ENCODE data around the gene SHISA6. TPM values are rescaled to one million over a fixed set of nuclear protein-coding genes. Genes with fewer than 3 reads are reported as not detected.

Gene SHISA6
- total RNA-seq, 1 experiment from 2014 or later: 40.0 TPM

DNA sequence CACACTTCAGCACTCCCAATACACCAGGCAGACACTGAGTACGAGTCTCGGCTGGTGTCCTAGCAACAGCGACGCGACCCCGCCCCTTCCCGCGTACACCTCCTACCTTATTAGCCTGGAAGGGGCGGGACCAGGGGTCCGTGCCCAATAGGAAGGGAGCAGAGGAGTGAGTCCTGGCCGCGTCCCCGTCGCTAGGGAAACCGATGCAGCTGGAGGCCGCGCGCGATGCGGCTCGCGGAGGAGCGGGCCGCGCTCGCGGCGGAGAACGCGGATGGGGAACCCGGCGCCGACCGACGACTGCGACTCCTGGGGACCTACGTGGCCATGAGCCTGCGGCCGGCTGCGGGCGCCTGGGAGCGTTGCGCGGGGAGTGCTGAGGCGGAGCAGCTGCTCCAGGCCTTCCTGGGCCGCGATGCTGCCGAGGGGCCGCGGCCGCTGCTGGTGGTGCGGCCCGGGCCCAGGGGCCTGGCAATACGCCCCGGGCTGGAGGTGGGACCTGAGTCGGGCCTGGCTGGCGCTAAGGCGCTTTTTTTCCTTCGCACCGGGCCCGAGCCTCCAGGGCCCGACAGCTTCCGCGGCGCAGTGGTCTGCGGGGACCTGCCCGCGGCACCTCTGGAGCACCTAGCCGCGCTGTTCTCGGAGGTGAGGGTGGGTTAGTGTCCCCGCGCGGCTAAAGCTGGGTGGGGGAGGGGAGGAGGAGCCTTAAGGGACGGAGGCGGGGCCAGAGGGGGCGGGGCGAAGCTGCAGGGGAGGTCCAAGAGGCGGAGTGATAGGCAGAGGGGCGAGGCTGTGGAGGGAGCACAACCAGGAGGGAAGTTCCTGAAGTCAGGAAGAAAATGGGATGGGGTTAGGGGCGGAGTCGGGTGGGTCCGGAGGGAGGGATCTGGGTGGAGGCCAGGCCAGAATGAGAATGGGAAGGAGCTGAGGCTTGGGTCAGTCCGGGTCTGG, 357.5 kb downstream of the SHISA6 start, which contains the start of gene DNAH9:
TSS of gene DNAH9 (plus strand) at position 197 of the 948 bp plus-strand sequence. CDS start at position 226, 29 bp downstream.
- H3K27ac ChIP-seq (ENCODE audit: low read depth, low read length, poor library complexity, severe bottlenecking): peak within 1 kb of the TSS; percentile 74
- POLR2A ChIA-PET (ENCODE audit: low non-redundant PET): interaction anchor here (0.5 kb wide), 1 partner anchor 23 kb away, joined by 3 read pairs; no protein-coding TSS in a partner anchor
- CTCF ChIA-PET: interaction anchor here (1.3 kb wide), 1 partner anchor 46 kb away, joined by 4 read pairs; no protein-coding TSS in a partner anchor
- peak within 1 kb of the TSS; percentile 79 for H3K4me3 ChIP-seq (ENCODE audit: low read depth, low read length, poor library complexity, severe bottlenecking)
- DNase-seq (ENCODE audit: low spot score): peak; percentile 99
- intact Hi-C loops (cut with micrococcal nuclease; ENCODE audit: unreplicated experiment): loop anchor here (5.0 kb wide), 1 partner anchor 81 kb away; no protein-coding TSS in a partner anchor
- no peaks in the 10 kb centered on the region for H3K36me3 ChIP-seq (ENCODE audit: insufficient read depth, low read length, poor library complexity, severe bottlenecking)
- no TSS peak for BruUV-seq (replicated peaks)
- H3K27me3 ChIP-seq (replicated peaks; ENCODE audit: insufficient read depth, low read depth, low read length, poor library complexity): no peaks in the 10 kb centered on the region
- TF ChIP-seq EZH2 (IDR thresholded peaks at IDR 0.05; ENCODE audit: borderline replicate concordance, low read depth, low read length, poor library complexity, severe bottlenecking): no peak
- TF ChIP-seq, protein P1, sequence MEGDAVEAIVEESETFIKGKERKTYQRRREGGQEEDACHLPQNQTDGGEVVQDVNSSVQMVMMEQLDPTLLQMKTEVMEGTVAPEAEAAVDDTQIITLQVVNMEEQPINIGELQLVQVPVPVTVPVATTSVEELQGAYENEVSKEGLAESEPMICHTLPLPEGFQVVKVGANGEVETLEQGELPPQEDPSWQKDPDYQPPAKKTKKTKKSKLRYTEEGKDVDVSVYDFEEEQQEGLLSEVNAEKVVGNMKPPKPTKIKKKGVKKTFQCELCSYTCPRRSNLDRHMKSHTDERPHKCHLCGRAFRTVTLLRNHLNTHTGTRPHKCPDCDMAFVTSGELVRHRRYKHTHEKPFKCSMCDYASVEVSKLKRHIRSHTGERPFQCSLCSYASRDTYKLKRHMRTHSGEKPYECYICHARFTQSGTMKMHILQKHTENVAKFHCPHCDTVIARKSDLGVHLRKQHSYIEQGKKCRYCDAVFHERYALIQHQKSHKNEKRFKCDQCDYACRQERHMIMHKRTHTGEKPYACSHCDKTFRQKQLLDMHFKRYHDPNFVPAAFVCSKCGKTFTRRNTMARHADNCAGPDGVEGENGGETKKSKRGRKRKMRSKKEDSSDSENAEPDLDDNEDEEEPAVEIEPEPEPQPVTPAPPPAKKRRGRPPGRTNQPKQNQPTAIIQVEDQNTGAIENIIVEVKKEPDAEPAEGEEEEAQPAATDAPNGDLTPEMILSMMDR (conservative IDR thresholded peaks at IDR 0.05; ENCODE audit: low read depth, low read length): no peak
- no peaks in the 10 kb centered on the region for H3K4me1 ChIP-seq (ENCODE audit: insufficient read depth, low read length, poor library complexity, severe bottlenecking)
- no peaks in the 10 kb centered on the region for H3K9me3 ChIP-seq (ENCODE audit: low read depth, low read length, poor library complexity, severe bottlenecking)

DNA sequence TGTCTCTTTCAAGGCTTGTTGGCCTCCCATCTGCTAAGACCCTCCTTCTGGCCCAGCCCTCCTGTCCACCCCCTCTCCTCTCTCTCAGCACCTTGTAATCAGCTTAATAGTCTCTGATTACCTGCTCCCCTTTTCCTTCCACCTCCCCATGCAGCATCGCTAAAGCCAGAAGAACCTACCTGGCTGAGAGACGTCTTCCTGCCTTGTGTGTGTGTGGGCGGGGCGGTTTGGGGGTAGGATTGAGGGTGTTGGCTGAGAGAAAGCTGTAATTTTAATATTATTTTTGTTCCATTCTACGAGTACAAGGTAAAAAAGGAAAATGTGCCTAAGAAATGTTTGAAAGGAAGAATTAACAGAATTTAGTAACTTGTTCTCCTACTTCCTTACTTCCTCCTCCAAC, 360.6 kb downstream of the SHISA6 start:
- no peaks in the 10 kb centered on the region for H3K4me1 ChIP-seq (ENCODE audit: insufficient read depth, low read length, poor library complexity, severe bottlenecking)
- CTCF ChIA-PET: no interaction called here
- H3K27me3 ChIP-seq (replicated peaks; ENCODE audit: insufficient read depth, low read depth, low read length, poor library complexity): no peaks in the 10 kb centered on the region
- no peaks in the 10 kb centered on the region for H3K9me3 ChIP-seq (ENCODE audit: low read depth, low read length, poor library complexity, severe bottlenecking)
- H3K4me3 ChIP-seq (ENCODE audit: low read depth, low read length, poor library complexity, severe bottlenecking): no peak overlapping the region
- no peak overlapping the region for H3K27ac ChIP-seq (ENCODE audit: low read depth, low read length, poor library complexity, severe bottlenecking)
- POLR2A ChIA-PET (ENCODE audit: low non-redundant PET): no interaction called here
- no TSS peak for BruUV-seq (replicated peaks)
- TF ChIP-seq EZH2 (IDR thresholded peaks at IDR 0.05; ENCODE audit: borderline replicate concordance, low read depth, low read length, poor library complexity, severe bottlenecking): no peak
- TF ChIP-seq, protein P1 (conservative IDR thresholded peaks at IDR 0.05; ENCODE audit: low read depth, low read length): no peak
- DNase-seq (ENCODE audit: low spot score): no peak
- no peaks in the 10 kb centered on the region for H3K36me3 ChIP-seq (ENCODE audit: insufficient read depth, low read length, poor library complexity, severe bottlenecking)
- intact Hi-C loops (cut with micrococcal nuclease; ENCODE audit: unreplicated experiment): no loop called here

DNA sequence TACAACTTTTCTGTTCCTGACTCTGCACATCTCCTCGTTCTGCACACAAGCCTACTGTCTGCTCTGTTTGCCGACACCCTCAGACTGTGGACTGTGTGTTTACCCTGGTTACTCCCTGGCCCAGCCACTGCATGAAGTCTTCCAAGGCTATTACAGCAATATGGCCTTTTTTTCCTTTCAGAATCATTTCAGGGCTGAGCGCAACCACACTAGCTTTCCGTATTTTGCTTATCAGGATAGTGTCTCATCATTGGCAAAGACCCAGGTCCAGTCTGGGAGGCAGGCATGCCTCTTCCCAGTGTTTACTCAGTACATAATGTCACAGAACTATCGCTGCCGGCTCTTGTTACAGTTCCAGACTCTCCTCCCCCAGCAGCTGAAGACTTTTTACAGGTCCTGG, 367.4 kb downstream of the SHISA6 start:
- Histone ChIP-seq H3K36me3 (ENCODE audit: insufficient read depth, low read length, poor library complexity, severe bottlenecking) (no peaks in the 10 kb centered on the region), H3K4me3 (ENCODE audit: low read depth, low read length, poor library complexity, severe bottlenecking) (no peak overlapping the region), H3K27ac (ENCODE audit: low read depth, low read length, poor library complexity, severe bottlenecking) (no peak overlapping the region), H3K27me3 (replicated peaks; ENCODE audit: insufficient read depth, low read depth, low read length, poor library complexity) (no peaks in the 10 kb centered on the region), H3K9me3 (ENCODE audit: low read depth, low read length, poor library complexity, severe bottlenecking) (no peaks in the 10 kb centered on the region), H3K4me1 (ENCODE audit: insufficient read depth, low read length, poor library complexity, severe bottlenecking) (peaks cover 17% of the 10 kb centered on the region)
- TF ChIP-seq, protein P1 (conservative IDR thresholded peaks at IDR 0.05; ENCODE audit: low read depth, low read length): no peak
- no peak for TF ChIP-seq EZH2 (IDR thresholded peaks at IDR 0.05; ENCODE audit: borderline replicate concordance, low read depth, low read length, poor library complexity, severe bottlenecking)
- no TSS peak for BruUV-seq (replicated peaks)
- peak; percentile 22 for DNase-seq (ENCODE audit: low spot score)
- ChIA-PET POLR2A (ENCODE audit: low non-redundant PET) (no interaction called here), CTCF (interaction anchor here (1.5 kb wide), 1 partner anchor 36 kb away, joined by 5 read pairs; no protein-coding TSS in a partner anchor)
- intact Hi-C loops (cut with micrococcal nuclease; ENCODE audit: unreplicated experiment): no loop called here

Data from A673 (cell line).